Germinal center (tissue), 1 donor: Measurements from ENCODE around the gene AUNIP.
A peak's percentile ranks its signal among the peaks of the same experiment; 100 is the strongest.

Experiments used
- DNase-seq: peaks from one replicate; pipeline ENCODE4 v3.0.0; 2012; ENCODE audit warnings: mixed read lengths, low spot score

Gene AUNIP

DNA sequence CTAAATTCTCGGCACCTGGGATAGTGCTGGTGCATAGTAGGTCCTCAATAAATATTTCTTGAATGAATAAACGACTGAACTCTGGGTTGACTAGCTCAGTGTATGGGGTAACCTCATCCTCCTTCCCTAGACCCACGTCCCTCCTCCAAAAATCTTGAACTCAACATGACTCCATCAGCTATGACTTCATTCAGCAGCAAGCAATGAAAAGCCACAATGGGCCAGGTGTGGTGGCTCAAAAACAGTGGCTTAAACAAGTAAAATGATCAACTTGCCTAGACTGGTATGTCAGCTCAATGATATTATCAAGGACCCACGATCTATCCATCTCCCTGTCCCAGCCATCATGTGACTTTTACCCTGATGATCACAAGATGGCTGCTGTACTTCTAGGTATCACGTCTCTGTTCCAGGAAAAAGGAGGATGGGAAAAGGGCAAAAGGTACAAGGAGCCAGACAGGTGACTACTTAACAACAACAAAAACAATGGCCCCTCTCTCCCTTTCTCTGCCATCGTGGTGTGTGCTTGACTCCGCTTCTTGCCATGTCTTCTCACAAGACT lies 29.2 kb upstream of the AUNIP start:
- no peak for DNase-seq

DNA sequence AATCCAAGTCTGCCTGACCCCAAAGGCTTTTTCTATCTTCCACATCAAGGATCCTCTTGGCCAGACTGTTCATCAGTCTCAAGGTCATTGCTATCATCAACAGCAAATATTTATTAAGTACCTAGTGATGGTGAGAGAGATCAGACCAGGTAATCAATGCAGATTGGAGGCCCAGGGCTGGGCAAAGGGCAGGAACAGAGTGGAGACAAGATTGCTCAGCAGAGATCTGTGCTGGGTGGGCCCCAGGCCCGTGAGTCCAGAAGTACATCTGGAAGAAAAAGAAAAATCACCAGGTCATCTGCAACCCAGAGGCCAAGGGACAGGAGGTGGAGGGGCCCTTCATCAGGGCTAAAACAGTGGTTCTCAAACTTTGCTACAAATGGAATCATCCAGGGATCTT lies 26.3 kb upstream of the AUNIP start:
- DNase-seq = no peak

DNA sequence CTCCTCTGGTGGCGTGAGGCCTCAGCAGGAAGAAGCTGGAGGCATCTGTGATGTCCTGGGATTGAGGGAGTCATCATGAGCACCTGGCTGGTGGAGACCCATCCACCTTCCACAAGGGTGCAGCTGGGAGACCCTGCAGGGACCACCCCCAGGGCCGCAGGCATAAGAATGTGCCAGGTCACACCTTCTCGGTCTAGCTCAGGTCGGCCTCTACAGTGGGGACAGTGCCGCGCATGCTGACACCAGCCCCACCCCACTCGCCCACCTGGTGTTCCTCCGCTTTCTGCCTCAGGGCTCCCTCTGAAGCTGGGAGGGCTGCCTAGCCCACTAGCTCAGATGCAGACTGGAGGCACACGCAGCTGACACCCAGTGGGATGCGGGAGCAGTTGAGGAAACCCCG lies 22.0 kb upstream of the AUNIP start:
- DNase-seq = no peak

DNA sequence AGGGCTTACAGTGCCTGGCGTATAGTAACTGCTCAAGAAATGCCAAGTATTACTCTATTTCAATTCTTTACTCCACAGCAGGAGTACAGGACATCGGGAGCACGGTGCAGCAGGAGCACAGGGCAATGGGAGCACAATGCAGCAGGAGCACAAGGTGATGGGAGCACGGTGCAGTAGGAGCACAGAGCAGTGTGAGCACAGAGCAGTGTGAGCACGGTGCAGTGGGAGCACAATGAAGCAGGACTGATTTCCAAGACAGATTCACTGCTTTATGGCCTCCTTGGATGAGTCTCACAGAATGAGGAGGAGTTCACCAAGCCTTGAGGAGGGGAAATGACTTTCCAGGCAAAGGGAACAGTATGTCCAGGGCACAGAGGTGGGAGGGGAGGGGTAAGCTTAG lies 21.3 kb upstream of the AUNIP start:
- DNase-seq = no peak

- no peak for DNase-seq
Observed at GRCh38 chr1:25879675-25880074, 20.4 kb upstream of the AUNIP start.

- no peak for DNase-seq
Observed at GRCh38 chr1:25878690-25879089, 19.4 kb upstream of the AUNIP start.

GRCh38 chr1:25877155-25877554 lies 17.9 kb upstream of the AUNIP start:
- no peak for DNase-seq

DNA sequence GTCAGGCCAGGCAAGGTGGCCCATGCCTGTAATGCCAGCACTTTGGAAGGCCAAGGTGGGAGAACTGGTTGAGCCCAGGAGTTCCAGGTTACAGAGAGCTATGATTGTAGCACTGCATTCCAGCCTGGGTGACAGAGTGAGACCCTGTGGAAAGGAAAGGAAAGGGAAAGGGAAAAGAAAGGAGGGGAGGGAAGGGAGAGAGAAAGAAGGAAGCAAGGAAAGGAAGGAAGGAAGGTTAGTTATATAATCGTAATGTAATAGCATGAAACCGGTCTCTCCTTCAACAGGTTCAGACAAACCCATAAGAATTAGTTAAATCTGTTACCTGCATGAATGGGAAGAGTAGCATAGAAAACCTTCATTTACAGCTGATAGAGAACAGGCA lies 17.4 kb upstream of the AUNIP start:
- DNase-seq = no peak

GRCh38 chr1:25875856-25876692 lies 16.8 kb upstream of the AUNIP start:
- DNase-seq = no peak

- peak; percentile 66 for DNase-seq
Observed at GRCh38 chr1:25875154-25875855, 16.0 kb upstream of the AUNIP start, which contains the start of gene PAQR7. Gene PAQR7, minus strand, starts transcription at chr1:25875708. Its CDS starts 11,869 bp downstream, at chr1:25863839.

GRCh38 chr1:25874635-25875153 lies 15.4 kb upstream of the AUNIP start:
- DNase-seq = no peak

DNA sequence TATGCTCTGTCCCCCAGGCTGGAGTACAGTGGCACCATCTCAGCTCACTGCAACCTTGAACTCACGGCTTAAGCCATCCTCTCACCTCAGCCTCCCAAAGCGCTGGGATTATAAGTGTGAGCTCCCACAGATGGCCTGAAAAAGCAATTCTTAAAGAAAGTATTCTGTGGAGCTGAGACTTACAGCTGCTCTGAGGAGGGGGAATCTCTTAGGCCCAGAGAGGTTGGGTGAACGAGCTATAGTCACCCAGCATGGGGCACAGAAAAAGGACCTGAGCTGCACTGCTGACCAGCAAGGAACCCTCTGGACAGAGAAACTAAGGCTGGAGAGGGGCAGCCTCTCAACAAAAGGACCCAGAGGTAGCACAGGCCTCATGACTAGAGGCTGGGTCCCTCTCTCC lies 15.0 kb upstream of the AUNIP start:
- DNase-seq = no peak

DNA sequence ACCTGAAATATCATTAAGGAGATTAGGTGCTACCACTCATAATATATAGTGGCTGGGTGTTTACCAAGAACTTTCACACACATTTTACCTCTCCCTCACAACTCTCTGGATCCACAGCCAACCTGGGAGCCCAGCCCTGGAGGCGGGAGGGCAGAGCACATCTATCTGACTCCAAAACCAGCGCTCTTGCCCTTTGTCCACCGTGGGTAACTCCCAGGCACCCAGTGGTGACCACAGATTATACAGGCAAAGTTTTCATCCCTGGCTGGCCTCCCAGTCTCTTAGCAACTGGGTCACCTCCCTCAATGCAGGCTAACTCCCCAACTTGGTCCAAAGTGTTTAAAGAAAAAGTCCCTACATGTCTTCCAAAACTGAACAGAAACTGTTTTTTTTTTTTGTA lies 13.9 kb upstream of the AUNIP start:
- DNase-seq = no peak

- peak; percentile 32 for DNase-seq
Observed at GRCh38 chr1:25872713-25873112, 13.5 kb upstream of the AUNIP start.

DNA sequence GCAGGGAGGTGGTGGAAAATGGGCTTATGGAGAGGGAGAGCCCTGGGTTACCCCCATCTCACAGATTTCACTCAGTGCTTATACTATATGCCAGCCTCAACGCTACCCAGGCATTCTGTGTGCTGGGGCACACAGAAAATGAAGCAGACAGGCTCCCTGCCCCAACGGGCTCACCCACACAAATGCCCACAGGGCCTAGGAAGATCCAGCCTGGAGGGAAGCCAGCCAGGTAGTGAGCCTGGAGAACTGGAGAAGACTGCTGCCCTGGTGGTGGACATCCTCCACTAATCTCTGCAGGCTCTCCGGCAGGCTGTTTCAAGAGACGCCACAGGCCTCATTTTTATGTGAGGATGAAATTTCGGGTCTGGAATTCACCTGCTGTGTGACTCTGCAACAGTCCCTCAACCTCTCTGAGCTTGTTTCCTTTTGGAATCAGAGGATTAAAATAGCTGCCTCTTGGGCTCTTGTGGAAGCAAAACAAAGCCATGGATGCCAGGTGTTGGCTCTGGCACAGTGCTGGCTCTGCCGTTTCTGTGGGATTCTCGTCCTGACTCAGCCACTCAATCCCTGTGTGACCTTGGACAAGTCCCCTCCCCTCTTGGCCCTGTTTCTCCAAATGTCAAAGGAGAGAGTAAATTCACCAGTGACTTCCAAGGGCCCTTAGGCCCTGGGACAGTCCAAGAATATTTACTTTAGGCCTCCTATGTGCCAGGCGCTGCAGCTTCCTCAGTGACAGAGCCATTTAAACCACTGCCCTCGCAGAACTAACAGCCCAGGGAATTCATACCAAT lies 12.6 kb upstream of the AUNIP start:
- DNase-seq = no peak

- DNase-seq = no peak
Observed at GRCh38 chr1:25871086-25871703, 11.9 kb upstream of the AUNIP start.

GRCh38 chr1:25870614-25871013 lies 11.4 kb upstream of the AUNIP start:
- no peak for DNase-seq

- no peak for DNase-seq
Observed at GRCh38 chr1:25869909-25870606, 10.8 kb upstream of the AUNIP start.

- DNase-seq = no peak
Observed at GRCh38 chr1:25867210-25867991, 8.1 kb upstream of the AUNIP start.

- DNase-seq = no peak
Observed at GRCh38 chr1:25866288-25866687, 7.0 kb upstream of the AUNIP start.
